HCEC 1CT (cell line): ENCODE results near the gene OR2AJ1.

Experiments
- DNase-seq: peaks from one replicate; pipeline ENCODE4 v3.0.0-alpha.2; 2017

Gene OR2AJ1

GRCh38 chr1:247962911-247963588 is 38.4 kb downstream of the OR2AJ1 start:
- no peak for DNase-seq

GRCh38 chr1:247964933-247965332 is 40.2 kb downstream of the OR2AJ1 start, which contains the start of gene OR2AK2:
Gene OR2AK2 (plus strand): TSS chr1:247965233. CDS start chr1:247965377, 144 bp downstream.
- DNase-seq, result no peak

GRCh38 chr1:247966532-247967204 is 42.0 kb downstream of the OR2AJ1 start:
- no peak for DNase-seq
